DMS153 (cell line): ENCODE data around the gene DNASE1L3.

ENCODE experiments used
- DNase-seq: peaks from one replicate; lab custom pipeline; 2025; lab: John Stamatoyannopoulos, UW

The DNASE1L3 gene

GRCh38 chr3:58178528-58179234 is 32.1 kb downstream of the DNASE1L3 start:
- no peak for DNase-seq

GRCh38 chr3:58177747-58178527 is 32.8 kb downstream of the DNASE1L3 start:
- no peak for DNase-seq

GRCh38 chr3:58176827-58177489 is 33.8 kb downstream of the DNASE1L3 start:
- DNase-seq, result no peak

- no peak for DNase-seq
These were observed 34.6 kb downstream of the DNASE1L3 start for GRCh38 chr3:58176185-58176530.

GRCh38 chr3:58175437-58176184 is 35.2 kb downstream of the DNASE1L3 start:
- DNase-seq, result no peak

- no peak for DNase-seq
These were observed 35.7 kb downstream of the DNASE1L3 start for GRCh38 chr3:58175187-58175436.

GRCh38 chr3:58173669-58174398 is 36.9 kb downstream of the DNASE1L3 start:
- DNase-seq, result peak; percentile 27

GRCh38 chr3:58173029-58173668 is 37.6 kb downstream of the DNASE1L3 start:
- no peak for DNase-seq

- DNase-seq, result no peak
These were observed 39.6 kb downstream of the DNASE1L3 start for GRCh38 chr3:58171126-58171525.

GRCh38 chr3:58170376-58170775 is 40.4 kb downstream of the DNASE1L3 start:
- DNase-seq, result no peak

GRCh38 chr3:58169371-58169770 is 41.4 kb downstream of the DNASE1L3 start:
- DNase-seq, result no peak

GRCh38 chr3:58168498-58168897 is 42.3 kb downstream of the DNASE1L3 start:
- no peak for DNase-seq

GRCh38 chr3:58167431-58168351 is 43.1 kb downstream of the DNASE1L3 start:
- no peak for DNase-seq

GRCh38 chr3:58164906-58165821 is 45.6 kb downstream of the DNASE1L3 start:
- DNase-seq, result peak; percentile 21

GRCh38 chr3:58164199-58164879 is 46.4 kb downstream of the DNASE1L3 start:
- peak; percentile 42 for DNase-seq

- DNase-seq, result no peak
These were observed 47.5 kb downstream of the DNASE1L3 start for GRCh38 chr3:58163234-58163633.

GRCh38 chr3:58161435-58162398 is 49.1 kb downstream of the DNASE1L3 start:
- DNase-seq, result no peak
